Skin of body (tissue), 1 donor: ENCODE data around the gene APCS. TPM values are rescaled to one million over a fixed set of nuclear protein-coding genes. Genes with fewer than 3 reads are reported as not detected.

Experiments
- total RNA-seq: library from RNA; depleted of rRNA; stranded (reverse); fragments of >200 nt; gene quantifications from one replicate; pipeline ENCODE4 v1.2.3, GENCODE V29; 2014

Gene APCS
- total RNA-seq, 1 donor from 2014 or later = not detected

Other genes starting within 250 kb of the APCS start
- not detected for gene OR10J4, start 155.6 kb upstream of the APCS start, total RNA-seq
- not detected for gene OR10J1, start 148.1 kb upstream of the APCS start, total RNA-seq
- not detected for gene OR10J5, start 51.8 kb upstream of the APCS start, total RNA-seq
- not detected for gene CRP, start 126.8 kb downstream of the APCS start, total RNA-seq
- gene DUSP23, start 193.1 kb downstream of the APCS start, total RNA-seq = 11.1 TPM
- 0.49 TPM for gene FCRL6, start 214.5 kb downstream of the APCS start, total RNA-seq
- 0.20 TPM for gene SLAMF8, start 239.0 kb downstream of the APCS start, total RNA-seq